BLaER1 treated with 17β-estradiol and CSF1 and Interleukin-3, amounts not matched to agents 10 nM and 100 nM (cell line): ENCODE measurements around the gene ZBTB44.

Experiments
- H3K27ac ChIP-seq, 11 experiments: shearing (Covaris generic); formaldehyde crosslinking; 2 replicates each; pipeline ENCODE4 v1.8.1; 2022
- H3K27me3 ChIP-seq, 11 experiments: shearing (Covaris generic); formaldehyde crosslinking; 2 replicates each; pipeline ENCODE4 v1.8.1; 2022
- H3K36me3 ChIP-seq, 11 experiments: shearing (Covaris generic); formaldehyde crosslinking; 2 replicates each; pipeline ENCODE4 v1.8.1; 2022
- H3K4me1 ChIP-seq, 10 experiments: shearing (Covaris generic); formaldehyde crosslinking; 2 replicates each; pipeline ENCODE4 v1.8.1; 2022
- H3K4me2 ChIP-seq, 11 experiments: shearing (Covaris generic); formaldehyde crosslinking; 2 replicates each; pipeline ENCODE4 v1.8.1; 2022
- H3K4me3 ChIP-seq, 10 experiments: shearing (Covaris generic); formaldehyde crosslinking; 2 replicates each; pipeline ENCODE4 v1.8.1; 2022
- H3K9ac ChIP-seq, 11 experiments: shearing (Covaris generic); formaldehyde crosslinking; 2 replicates each; pipeline ENCODE4 v1.8.1; 2022
- H3K9me3 ChIP-seq, 11 experiments: shearing (Covaris generic); formaldehyde crosslinking; replicated peaks in 1 of 11; 2 replicates each; pipeline ENCODE4 v1.8.1; 2022
- H4K20me1 ChIP-seq, 11 experiments: shearing (Covaris generic); formaldehyde crosslinking; 2 replicates each; pipeline ENCODE4 v1.8.1; 2022
- Cebpa-rat ChIP-seq, 11 experiments: shearing (Covaris generic); IDR thresholded peaks; 2 replicates each; pipeline ENCODE4 v1.8.1; 2022

ZBTB44 gene

GRCh38 chr11:130216591-130217132, 98.1 kb downstream of the ZBTB44 start:
- TF ChIP-seq Cebpa-rat (IDR thresholded peaks at IDR 0.05): no peak
- Histone ChIP-seq H3K4me3 (no peak overlapping the region), H3K36me3 (no peaks in the 10 kb centered on the region), H3K9ac (no peak overlapping the region), H3K27ac (no peak overlapping the region), H3K9me3 (no peaks in the 10 kb centered on the region), H4K20me1 (peaks cover 0 to 8% (median 0%) of the 10 kb centered on the region in 11 experiments; a peak in 2 of 22 replicates), H3K27me3 (no peaks in the 10 kb centered on the region), H3K4me2 (no peak overlapping the region), H3K4me1 (no peaks in the 10 kb centered on the region)

- no peaks in the 10 kb centered on the region for H3K36me3 ChIP-seq
- H3K4me2 ChIP-seq: no peak overlapping the region
- H3K4me3 ChIP-seq: no peak overlapping the region
- H3K4me1 ChIP-seq: no peaks in the 10 kb centered on the region
- H3K27me3 ChIP-seq: no peaks in the 10 kb centered on the region
- no peak overlapping the region for H3K9ac ChIP-seq
- no peak for TF ChIP-seq Cebpa-rat (IDR thresholded peaks at IDR 0.05)
- no peaks in the 10 kb centered on the region for H3K9me3 ChIP-seq
- peaks cover 0 to 8% (median 0%) of the 10 kb centered on the region in 11 experiments; a peak in 2 of 22 replicates for H4K20me1 ChIP-seq
- no peak overlapping the region for H3K27ac ChIP-seq
Observed at GRCh38 chr11:130216221-130216550, 98.5 kb downstream of the ZBTB44 start.

- no peak overlapping the region for H3K4me2 ChIP-seq
- no peaks in the 10 kb centered on the region for H3K4me1 ChIP-seq
- no peaks in the 10 kb centered on the region for H3K27me3 ChIP-seq
- TF ChIP-seq Cebpa-rat (IDR thresholded peaks at IDR 0.05): no peak
- H3K9me3 ChIP-seq: no peaks in the 10 kb centered on the region
- H3K9ac ChIP-seq: no peak overlapping the region
- no peak overlapping the region for H3K4me3 ChIP-seq
- H3K36me3 ChIP-seq: no peaks in the 10 kb centered on the region
- H4K20me1 ChIP-seq: peaks cover 0 to 8% (median 0%) of the 10 kb centered on the region in 11 experiments; a peak in 2 of 22 replicates
- no peak overlapping the region for H3K27ac ChIP-seq
Observed at GRCh38 chr11:130215531-130216220, 99.0 kb downstream of the ZBTB44 start.

- no peak overlapping the region for H3K4me3 ChIP-seq
- no peaks in the 10 kb centered on the region for H3K36me3 ChIP-seq
- H3K9ac ChIP-seq: no peak overlapping the region
- H3K27me3 ChIP-seq: no peaks in the 10 kb centered on the region
- H3K27ac ChIP-seq: no peak overlapping the region
- no peak for TF ChIP-seq Cebpa-rat (IDR thresholded peaks at IDR 0.05)
- peaks cover 0 to 8% (median 0%) of the 10 kb centered on the region in 11 experiments; a peak in 2 of 22 replicates for H4K20me1 ChIP-seq
- H3K9me3 ChIP-seq: no peaks in the 10 kb centered on the region
- H3K4me1 ChIP-seq: no peaks in the 10 kb centered on the region
- H3K4me2 ChIP-seq: no peak overlapping the region
Observed at GRCh38 chr11:130214861-130215530, 99.7 kb downstream of the ZBTB44 start.

GRCh38 chr11:130213979-130214281, 100.8 kb downstream of the ZBTB44 start:
- Histone ChIP-seq H3K27ac (no peak overlapping the region), H3K27me3 (no peaks in the 10 kb centered on the region), H4K20me1 (peaks cover 0 to 8% (median 0%) of the 10 kb centered on the region in 11 experiments; a peak in 2 of 22 replicates), H3K4me3 (no peak overlapping the region), H3K4me1 (no peaks in the 10 kb centered on the region), H3K9ac (no peak overlapping the region), H3K36me3 (no peaks in the 10 kb centered on the region), H3K4me2 (no peak overlapping the region), H3K9me3 (no peaks in the 10 kb centered on the region)
- TF ChIP-seq Cebpa-rat (IDR thresholded peaks at IDR 0.05): no peak

GRCh38 chr11:130213143-130213978, 101.4 kb downstream of the ZBTB44 start:
- no peaks in the 10 kb centered on the region for H3K9me3 ChIP-seq
- peak overlapping the region in 1 of 10 experiments; percentile 22; a peak in 3 of 20 replicates for H3K4me3 ChIP-seq
- peak overlapping the region in 7 of 11 experiments; percentile 28 to 88 (median 62); a peak in 13 of 22 replicates for H3K4me2 ChIP-seq
- H3K27ac ChIP-seq: no peak overlapping the region
- H3K27me3 ChIP-seq: no peaks in the 10 kb centered on the region
- no peak for TF ChIP-seq Cebpa-rat (IDR thresholded peaks at IDR 0.05)
- no peaks in the 10 kb centered on the region for H3K4me1 ChIP-seq
- H3K36me3 ChIP-seq: no peaks in the 10 kb centered on the region
- H4K20me1 ChIP-seq: peaks cover 0 to 8% (median 0%) of the 10 kb centered on the region in 11 experiments; a peak in 2 of 22 replicates
- peak overlapping the region in 2 of 11 experiments; percentile 18 to 38; a peak in 2 of 22 replicates for H3K9ac ChIP-seq

- TF ChIP-seq Cebpa-rat (IDR thresholded peaks at IDR 0.05): no peak
- peaks cover 0 to 8% (median 0%) of the 10 kb centered on the region in 11 experiments; a peak in 2 of 22 replicates for H4K20me1 ChIP-seq
- no peaks in the 10 kb centered on the region for H3K27me3 ChIP-seq
- no peaks in the 10 kb centered on the region for H3K36me3 ChIP-seq
- H3K4me3 ChIP-seq: no peak overlapping the region
- H3K9me3 ChIP-seq: no peaks in the 10 kb centered on the region
- H3K9ac ChIP-seq: no peak overlapping the region
- no peak overlapping the region for H3K27ac ChIP-seq
- H3K4me2 ChIP-seq: no peak overlapping the region
- no peaks in the 10 kb centered on the region for H3K4me1 ChIP-seq
Observed at GRCh38 chr11:130212431-130212961, 102.2 kb downstream of the ZBTB44 start.

GRCh38 chr11:130211781-130212401, 102.8 kb downstream of the ZBTB44 start:
- H3K27me3 ChIP-seq: no peaks in the 10 kb centered on the region
- no peak overlapping the region for H3K9ac ChIP-seq
- no peaks in the 10 kb centered on the region for H3K36me3 ChIP-seq
- peaks cover 0 to 8% (median 0%) of the 10 kb centered on the region in 11 experiments; a peak in 2 of 22 replicates for H4K20me1 ChIP-seq
- H3K4me2 ChIP-seq: no peak overlapping the region
- no peaks in the 10 kb centered on the region for H3K4me1 ChIP-seq
- H3K4me3 ChIP-seq: no peak overlapping the region
- H3K27ac ChIP-seq: no peak overlapping the region
- no peak for TF ChIP-seq Cebpa-rat (IDR thresholded peaks at IDR 0.05)
- H3K9me3 ChIP-seq: no peaks in the 10 kb centered on the region
